PFSK-1 (cell line): ENCODE measurements around the gene CTNS.

Experiments
- POLR2AphosphoS5 ChIP-seq: IDR thresholded peaks from 2 replicates; pipeline ENCODE4 v1.6.1; 2012; ENCODE audit warnings: low read depth, mild to moderate bottlenecking, control low read depth, low read length, moderate library complexity
- REST ChIP-seq, 2 experiments: IDR thresholded peaks; 2 replicates each; pipeline versions ENCODE4 v1.6.1 to v1.8.0; 2011 to 2012; ENCODE audit warnings: low read depth in 2 of 2, low read length in 2 of 2, control low read depth in 1 of 2, inconsistent platforms in 1 of 2, mild to moderate bottlenecking in 1 of 2, moderate library complexity in 1 of 2; ENCODE audit not compliant: insufficient read depth in 1 of 2
- SIN3A ChIP-seq: IDR thresholded peaks from 2 replicates; pipeline ENCODE4 v1.6.1; 2012; ENCODE audit warnings: mild to moderate bottlenecking, low read length, moderate library complexity, borderline replicate concordance; ENCODE audit not compliant: insufficient read depth
- TAF1 ChIP-seq: IDR thresholded peaks from 2 replicates; pipeline ENCODE4 v1.6.1; 2012; ENCODE audit warnings: low read length, control low read depth, borderline replicate concordance; ENCODE audit not compliant: insufficient read depth

DNA sequence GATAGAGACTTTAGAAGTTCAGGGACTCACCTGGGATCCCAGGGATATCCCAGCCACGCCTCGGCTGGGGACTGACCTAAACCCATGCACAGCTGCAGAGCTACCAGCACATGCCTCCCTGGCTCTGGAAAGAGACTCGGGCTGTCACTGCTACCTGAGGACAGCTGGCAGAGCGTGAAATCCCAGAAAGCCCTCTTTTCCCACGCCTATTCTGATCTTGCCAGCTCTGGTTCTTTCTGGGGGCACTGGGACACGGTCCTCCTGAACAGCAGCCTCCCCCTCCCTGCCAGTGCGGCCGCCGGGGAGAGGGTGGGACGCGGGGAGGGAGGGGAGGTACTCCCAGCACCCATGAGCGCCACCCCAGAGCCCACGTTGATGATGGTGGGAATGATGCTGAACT is 48.6 kb downstream of the CTNS start:
- TF ChIP-seq SIN3A (no peak), POLR2AphosphoS5 (no peak), REST (IDR thresholded peaks at IDR 0.05; ENCODE audit: insufficient read depth in 1 of 2, low read depth in 2 of 2, low read length in 2 of 2) (no peak), TAF1 (no peak)
